IPS-15b (cell line): ENCODE measurements around the gene LHPP.
"Not testable (repeated sequence)": the region's sequence is repeated elsewhere in the genome, so short reads cannot be mapped to it uniquely, and the experiment has no call there.

ENCODE experiments used
- H3K27me3 ChIP-seq: one replicate; pipeline ENCODE4 v1.6.1; 2013; ENCODE audit warnings: low read length; ENCODE audit not compliant: control insufficient read depth, insufficient read depth
- H3K36me3 ChIP-seq: one replicate; pipeline ENCODE4 v1.6.1; 2013; ENCODE audit warnings: low read length; ENCODE audit not compliant: control insufficient read depth, insufficient read depth
- H3K4me1 ChIP-seq: one replicate; pipeline ENCODE4 v1.6.1; 2013; ENCODE audit warnings: mild to moderate bottlenecking, low read length; ENCODE audit not compliant: control insufficient read depth, insufficient read depth
- H3K4me3 ChIP-seq: one replicate; pipeline ENCODE4 v1.5.1; 2013; ENCODE audit warnings: low read depth, low read length
- H3K9ac ChIP-seq: one replicate; pipeline ENCODE4 v1.6.1; 2013; ENCODE audit warnings: low read depth, mild to moderate bottlenecking, low read length
- H3K9me3 ChIP-seq: one replicate; pipeline ENCODE4 v1.6.1; 2013; ENCODE audit warnings: mild to moderate bottlenecking, low read length; ENCODE audit not compliant: control insufficient read depth, insufficient read depth

LHPP gene

GRCh38 chr10:124428207-124428777 lies 33.3 kb upstream of the LHPP start:
- Histone ChIP-seq H3K36me3 (no peaks in the 10 kb centered on the region), H3K9ac (no peak overlapping the region), H3K4me1 (no peaks in the 10 kb centered on the region), H3K9me3 (no peaks in the 10 kb centered on the region), H3K4me3 (no peak overlapping the region), H3K27me3 (no peaks in the 10 kb centered on the region)

GRCh38 chr10:124429576-124429975 lies 32.0 kb upstream of the LHPP start:
- no peak overlapping the region for H3K4me3 ChIP-seq
- H3K9me3 ChIP-seq = no peaks in the 10 kb centered on the region
- no peaks in the 10 kb centered on the region for H3K27me3 ChIP-seq
- H3K4me1 ChIP-seq = no peaks in the 10 kb centered on the region
- no peak overlapping the region for H3K9ac ChIP-seq
- H3K36me3 ChIP-seq = no peaks in the 10 kb centered on the region

- Histone ChIP-seq H3K4me1 (no peaks in the 10 kb centered on the region), H3K4me3 (no peak overlapping the region), H3K27me3 (no peaks in the 10 kb centered on the region), H3K9ac (no peak overlapping the region), H3K36me3 (no peaks in the 10 kb centered on the region), H3K9me3 (no peaks in the 10 kb centered on the region)
These were observed 31.5 kb upstream of the LHPP start for GRCh38 chr10:124430077-124430476.

DNA sequence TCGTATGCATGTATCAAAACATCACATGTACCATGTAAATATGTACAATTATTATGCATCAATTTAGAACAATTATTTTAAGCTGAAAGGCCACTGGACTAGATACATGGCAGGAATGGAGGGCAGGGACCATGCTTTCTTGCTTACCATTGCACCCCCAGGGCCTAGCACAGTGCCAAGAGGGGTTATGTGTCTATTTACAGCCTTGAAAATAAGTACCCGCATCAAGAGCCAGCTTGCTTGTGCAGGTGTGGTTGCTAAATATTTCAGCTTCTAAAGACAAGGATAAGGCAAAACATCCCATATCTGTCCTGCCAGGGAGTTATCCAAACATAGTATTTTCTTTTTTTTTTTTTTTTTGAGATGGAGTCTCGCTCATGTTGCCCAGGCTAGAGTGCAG lies 28.2 kb upstream of the LHPP start:
- no peak overlapping the region for H3K4me3 ChIP-seq
- H3K9me3 ChIP-seq = no peaks in the 10 kb centered on the region
- no peak overlapping the region for H3K9ac ChIP-seq
- no peaks in the 10 kb centered on the region for H3K36me3 ChIP-seq
- no peaks in the 10 kb centered on the region for H3K4me1 ChIP-seq
- no peaks in the 10 kb centered on the region for H3K27me3 ChIP-seq

DNA sequence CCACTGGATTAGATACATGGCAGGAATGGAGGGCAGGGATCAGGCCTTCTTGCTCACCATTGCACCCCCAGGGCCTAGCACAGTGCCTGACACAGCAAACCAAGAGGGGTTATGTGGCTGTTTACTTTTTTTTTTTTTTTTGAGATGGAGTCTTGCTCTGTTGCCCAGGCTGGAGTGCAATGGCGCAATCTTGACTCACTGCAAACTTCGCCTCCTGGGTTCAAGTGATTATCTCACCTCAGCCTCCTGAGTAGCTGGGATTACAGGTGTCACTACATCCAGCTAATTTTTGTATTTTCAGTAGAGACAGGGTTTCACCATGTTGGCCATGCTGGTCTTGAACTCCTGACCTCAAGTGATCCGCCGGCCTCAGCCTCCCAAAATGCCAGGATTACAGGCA lies 25.9 kb upstream of the LHPP start:
- not testable (repeated sequence) for H3K27me3 ChIP-seq, H3K9ac ChIP-seq, H3K9me3 ChIP-seq, H3K36me3 ChIP-seq, H3K4me3 ChIP-seq, H3K4me1 ChIP-seq

DNA sequence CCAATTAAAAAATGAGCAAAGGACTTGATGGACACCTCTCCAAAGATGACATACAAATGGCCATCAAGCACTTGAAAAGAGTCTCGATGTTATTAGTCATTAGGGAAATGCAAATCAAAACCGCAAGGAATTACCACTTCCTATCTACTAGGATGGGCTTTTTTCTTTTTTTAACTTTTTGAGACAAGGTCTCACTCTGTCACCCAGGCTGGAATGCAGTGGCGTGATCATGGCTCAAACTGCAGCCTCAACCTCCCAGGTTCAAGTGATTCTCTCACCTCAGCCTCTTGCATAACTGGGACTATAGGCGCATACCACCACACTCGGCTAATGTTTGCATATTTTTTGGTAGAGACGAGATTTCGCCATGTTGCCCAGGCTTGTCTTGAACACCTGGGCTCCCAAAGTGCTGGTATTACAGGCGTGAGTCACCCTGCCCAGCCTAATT lies 25.4 kb upstream of the LHPP start:
- Histone ChIP-seq H3K4me1 (no peaks in the 10 kb centered on the region), H3K27me3 (no peaks in the 10 kb centered on the region), H3K4me3 (no peak overlapping the region), H3K9me3 (no peaks in the 10 kb centered on the region), H3K36me3 (no peaks in the 10 kb centered on the region), H3K9ac (no peak overlapping the region)

DNA sequence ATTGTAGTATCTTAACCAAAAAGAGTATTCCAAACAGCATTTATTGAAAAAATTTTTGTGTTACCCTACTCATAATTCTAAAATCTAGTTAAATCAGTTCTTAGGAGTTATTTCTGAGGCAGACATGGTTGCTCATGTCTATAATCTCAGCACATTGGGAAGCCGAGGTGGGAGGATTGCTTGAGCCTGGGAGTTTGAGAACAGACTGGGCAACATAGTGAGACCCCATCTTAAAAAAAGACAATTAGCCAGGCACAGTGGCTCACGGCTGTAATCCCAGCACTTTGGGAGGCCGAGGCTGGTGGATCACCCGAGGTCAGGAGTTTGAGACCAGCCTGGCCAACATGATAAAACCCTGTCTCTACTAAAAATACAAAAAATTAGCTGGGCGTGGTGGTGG lies 19.9 kb upstream of the LHPP start:
- H3K9me3 ChIP-seq, H3K4me1 ChIP-seq, H3K4me3 ChIP-seq, H3K9ac ChIP-seq, H3K36me3 ChIP-seq: not testable (repeated sequence)
- H3K27me3 ChIP-seq = peaks cover 21% of the 10 kb centered on the region

- Histone ChIP-seq H3K4me1 (peaks cover 16% of the 10 kb centered on the region), H3K36me3 (no peaks in the 10 kb centered on the region), H3K4me3 (peak overlapping the region; percentile 66), H3K9ac (no peak overlapping the region), H3K9me3 (no peaks in the 10 kb centered on the region), H3K27me3 (peaks cover 55% of the 10 kb centered on the region)
These were observed 14.5 kb upstream of the LHPP start for GRCh38 chr10:124446830-124447750.

DNA sequence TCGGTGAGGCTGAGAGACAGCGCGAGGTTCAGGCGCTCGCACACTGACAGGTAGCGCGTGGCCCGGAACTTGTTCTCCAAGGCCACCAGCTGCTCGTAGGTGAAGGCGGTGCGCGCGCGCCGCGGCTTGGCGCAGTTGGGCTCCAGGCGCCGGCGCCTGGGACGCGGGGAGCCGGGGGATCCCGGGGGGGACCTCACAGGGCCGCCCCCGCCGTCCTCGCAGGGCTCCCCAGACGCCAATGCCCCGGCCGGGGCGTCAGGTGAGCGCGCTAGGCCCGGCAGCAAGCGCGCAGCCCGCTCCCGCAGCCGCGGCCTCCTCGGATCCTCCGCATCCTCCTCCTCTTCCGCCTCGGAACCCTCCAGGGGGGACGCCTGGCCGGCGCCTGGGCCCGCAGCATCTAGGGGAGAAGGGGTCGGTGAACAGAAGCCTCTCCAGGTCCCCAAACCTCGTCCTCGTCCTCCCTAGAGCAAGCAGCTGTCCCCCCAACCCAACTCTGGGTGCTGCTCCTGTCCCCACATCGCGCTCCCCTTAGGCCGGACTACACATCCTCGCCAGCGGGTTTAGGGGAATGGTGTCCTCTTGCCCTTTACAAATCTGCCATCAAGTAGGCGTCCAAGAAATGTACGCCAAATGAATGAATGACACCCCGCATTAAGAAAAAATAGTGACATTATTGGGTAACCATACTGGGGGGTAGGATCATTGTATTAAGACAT lies 13.7 kb upstream of the LHPP start:
- peaks cover 60% of the 10 kb centered on the region for H3K27me3 ChIP-seq
- H3K9me3 ChIP-seq = no peaks in the 10 kb centered on the region
- H3K4me3 ChIP-seq = peak overlapping the region; percentile 66
- peaks cover 16% of the 10 kb centered on the region for H3K4me1 ChIP-seq
- H3K9ac ChIP-seq = no peak overlapping the region
- H3K36me3 ChIP-seq = no peaks in the 10 kb centered on the region

DNA sequence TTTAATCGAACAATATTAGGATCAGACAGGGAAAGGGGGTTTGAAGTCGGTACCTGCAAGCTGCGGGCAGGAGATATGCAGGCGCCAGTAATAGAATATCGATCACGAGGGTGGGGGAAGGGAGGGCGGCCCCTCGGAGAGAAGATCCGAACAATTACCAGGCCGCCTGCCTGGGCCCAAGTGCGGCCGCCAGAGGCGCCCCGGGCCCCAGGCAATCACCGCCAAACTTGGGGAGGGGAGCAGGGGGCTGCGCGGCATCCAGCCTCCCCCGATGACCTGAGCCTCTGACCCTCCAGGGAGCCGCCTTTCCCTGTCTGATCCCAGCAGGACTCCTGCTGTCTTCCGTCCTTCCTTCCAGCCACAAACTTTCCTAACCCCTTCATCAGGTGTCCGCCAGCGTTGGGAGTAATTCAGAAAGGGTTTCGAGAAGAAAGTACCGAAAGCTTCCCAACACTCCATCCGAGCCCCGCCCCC lies 12.9 kb upstream of the LHPP start:
- H3K4me3 ChIP-seq = peak overlapping the region; percentile 66
- H3K9me3 ChIP-seq = no peaks in the 10 kb centered on the region
- no peak overlapping the region for H3K9ac ChIP-seq
- no peaks in the 10 kb centered on the region for H3K36me3 ChIP-seq
- peaks cover 20% of the 10 kb centered on the region for H3K4me1 ChIP-seq
- H3K27me3 ChIP-seq = peaks cover 64% of the 10 kb centered on the region

- Histone ChIP-seq H3K27me3 (peaks cover 65% of the 10 kb centered on the region), H3K9ac (peak overlapping the region; percentile 37), H3K4me3 (peak overlapping the region; percentile 66), H3K9me3 (no peaks in the 10 kb centered on the region), H3K4me1 (peaks cover 25% of the 10 kb centered on the region), H3K36me3 (no peaks in the 10 kb centered on the region)
These were observed 12.2 kb upstream of the LHPP start for GRCh38 chr10:124449170-124450011.
